T-cell (primary cell): ENCODE results near the gene PICK1. TPM values are rescaled to one million over a fixed set of nuclear protein-coding genes. Genes with fewer than 3 reads are reported as not detected.

ENCODE experiments used
- ATAC-seq, 4 experiments: fragments of 200-7000 bp in 3 of 4; fragments of 150-1000 bp in 1 of 4; cut with Tn5 transposase; replicated peaks in 1 of 4; 1 replicate in 3 of 4; 2 replicates in 1 of 4; pipeline ENCODE4 v1.10.0; 2021; ENCODE audit warnings: moderate library complexity in 3 of 4, mild to moderate bottlenecking in 2 of 4, moderate number of reproducible peaks in 1 of 4
- CTCF ChIA-PET, 2 donors: fragments of 300-600 bp; sonication (Branson Sonifier 250); formaldehyde crosslinking; loops; one replicate each; lab custom pipeline; 2022; ENCODE audit warnings: antibody characterized with exemption in 2 of 2; lab: Charles Lee
- POLR2A ChIA-PET, 2 donors: fragments of 300-600 bp; sonication (Branson Sonifier 250); formaldehyde crosslinking; loops; one replicate each; lab custom pipeline; 2022; ENCODE audit warnings: antibody characterized with exemption in 2 of 2; lab: Charles Lee
- DNase-seq, 35 experiments: peaks; one replicate each; pipeline versions ENCODE4 v3.0.0 to v3.0.0-alpha.2; 2013 to 2023
- H3K27ac ChIP-seq: one replicate; pipeline ENCODE4 v1.5.1; 2013; ENCODE audit warnings: low read length
- H3K27me3 ChIP-seq, 2 experiments: replicated peaks in 1 of 2; 1 replicate in 1 of 2; 2 replicates in 1 of 2; pipeline versions ENCODE4 v1.6.1 to v1.7.0; 2013; ENCODE audit warnings: low read length in 1 of 2, mixed read lengths in 1 of 2; ENCODE audit not compliant: control insufficient read depth in 2 of 2, insufficient read depth in 2 of 2; ENCODE audit errors: extremely low read depth in 1 of 2
- H3K36me3 ChIP-seq, 2 donors: 1 replicate in 1 of 2; 2 replicates in 1 of 2; pipeline versions ENCODE4 v1.6.1 to v1.7.0; 2013; ENCODE audit warnings: low read length in 1 of 2; ENCODE audit not compliant: control insufficient read depth in 2 of 2, insufficient read depth in 1 of 2; ENCODE audit errors: extremely low read depth in 1 of 2
- H3K4me1 ChIP-seq, 2 experiments: 1 replicate in 1 of 2; 2 replicates in 1 of 2; pipeline versions ENCODE4 v1.6.1 to v1.7.0; 2013; ENCODE audit warnings: low read length in 2 of 2, mixed read lengths in 1 of 2; ENCODE audit not compliant: insufficient read depth in 2 of 2, control insufficient read depth in 1 of 2; ENCODE audit errors: extremely low read depth in 1 of 2
- H3K4me3 ChIP-seq, 2 donors: 1 replicate in 1 of 2; 2 replicates in 1 of 2; pipeline versions ENCODE4 v1.5.1 to v1.7.0; 2013; ENCODE audit warnings: mild to moderate bottlenecking in 2 of 2, low read length in 1 of 2, moderate library complexity in 1 of 2; ENCODE audit not compliant: control insufficient read depth in 1 of 2; ENCODE audit errors: extremely low read depth in 1 of 2
- H3K9me3 ChIP-seq: 2 replicates; pipeline ENCODE4 v1.7.0; 2013
- H3K27ac Mint-ChIP-seq, 2 donors: one replicate each; pipeline ENCODE4 v1.8.0; 2020 to 2021; ENCODE audit warnings: mild to moderate bottlenecking in 2 of 2, mixed read lengths in 2 of 2
- H3K27me3 Mint-ChIP-seq, 2 donors: one replicate each; pipeline ENCODE4 v1.8.0; 2021 to 2022; ENCODE audit warnings: mixed read lengths in 2 of 2
- H3K36me3 Mint-ChIP-seq: one replicate; pipeline ENCODE4 v1.8.0; 2021; ENCODE audit warnings: mixed read lengths
- H3K4me1 Mint-ChIP-seq, 3 donors: one replicate each; pipeline ENCODE4 v1.8.0; 2020 to 2022; ENCODE audit warnings: mixed read lengths in 3 of 3, mild to moderate bottlenecking in 1 of 3
- H3K4me3 Mint-ChIP-seq, 3 donors: one replicate each; pipeline ENCODE4 v1.8.0; 2020 to 2022; ENCODE audit warnings: mild to moderate bottlenecking in 3 of 3, mixed read lengths in 3 of 3, moderate library complexity in 3 of 3
- H3K9me3 Mint-ChIP-seq, 3 donors: one replicate each; pipeline ENCODE4 v1.8.0; 2020 to 2022; ENCODE audit warnings: mixed read lengths in 3 of 3
- WGBS: methylation state at CpG from one replicate; pipeline ENCODE4 v1.1.5; 2013; ENCODE audit warnings: missing lambda C conversion rate; ENCODE audit not compliant: insufficient coverage; 5-methylcytosine and 5-hydroxymethylcytosine counted together
- total RNA-seq, 35 experiments: library from RNA in 6 of 35; stranded (reverse) in 6 of 35; fragments of 120-200 nt in 1 of 35; gene quantifications; one replicate each; pipeline versions ENCODE4 v1.2.1 to v1.2.4 and lab custom pipeline; 2013 to 2026

PICK1 gene
- total RNA-seq, 5 donors from 2014 or later (not counting 1 experiment from before 2014, with no cell fraction given) = 26.4 to 32.0 (median 27.7) TPM

- Mint-ChIP-seq H3K27me3 (no peaks in the 10 kb centered on the region), H3K9me3 (no peaks in the 10 kb centered on the region), H3K36me3 (peaks cover 3% of the 10 kb centered on the region), H3K4me1 (no peaks in the 10 kb centered on the region), H3K4me3 (no peak overlapping the region), H3K27ac (no peak overlapping the region)
- Histone ChIP-seq H3K27ac (no peak overlapping the region), H3K4me1 (peaks cover 0 to 5% of the 10 kb centered on the region in 2 experiments), H3K36me3 (no peaks in the 10 kb centered on the region), H3K4me3 (no peak overlapping the region), H3K27me3 (peaks cover 0 to 6% of the 10 kb centered on the region in 2 experiments), H3K9me3 (no peaks in the 10 kb centered on the region)
- CTCF ChIA-PET = no interaction called here
- WGBS = 88% methylated on average over 7 of the region's 22 CpGs
- ATAC-seq = no peak
- POLR2A ChIA-PET = no interaction called here
- no peak for DNase-seq
These were observed 30.8 kb upstream of the PICK1 start for GRCh38 chr22:38026130-38027111.

GRCh38 chr22:38027487-38027886 lies 29.7 kb upstream of the PICK1 start:
- Mint-ChIP-seq H3K27ac (no peak overlapping the region), H3K4me1 (no peaks in the 10 kb centered on the region), H3K36me3 (peaks cover 3% of the 10 kb centered on the region), H3K4me3 (no peak overlapping the region), H3K9me3 (no peaks in the 10 kb centered on the region), H3K27me3 (no peaks in the 10 kb centered on the region)
- Histone ChIP-seq H3K9me3 (no peaks in the 10 kb centered on the region), H3K27ac (no peak overlapping the region), H3K27me3 (peaks cover 0 to 6% of the 10 kb centered on the region in 2 experiments), H3K4me1 (peaks cover 0 to 5% of the 10 kb centered on the region in 2 experiments), H3K36me3 (no peaks in the 10 kb centered on the region), H3K4me3 (no peak overlapping the region)
- ATAC-seq (no peak), DNase-seq (no peak)
- ChIA-PET POLR2A (no interaction called here), CTCF (no interaction called here)
- WGBS = 92% methylated on average over 9 of the region's 9 CpGs

- Mint-ChIP-seq H3K9me3 (no peaks in the 10 kb centered on the region), H3K36me3 (peaks cover 3% of the 10 kb centered on the region), H3K27me3 (no peaks in the 10 kb centered on the region), H3K4me3 (no peak overlapping the region), H3K27ac (no peak overlapping the region), H3K4me1 (no peaks in the 10 kb centered on the region)
- CTCF ChIA-PET = interaction anchor here in 1 of 2 donors (0.5 kb wide), 1 partner anchor 103 kb away, joined by 13 read pairs; no protein-coding TSS in a partner anchor
- 85% methylated on average over 14 of the region's 15 CpGs for WGBS
- no peaks in the 10 kb centered on the region for H3K36me3 ChIP-seq
- no peak for DNase-seq
- H3K27me3 ChIP-seq = peaks cover 0 to 8% of the 10 kb centered on the region in 2 experiments
- POLR2A ChIA-PET = no interaction called here
- no peak overlapping the region for H3K4me3 ChIP-seq
- no peak for ATAC-seq
- no peaks in the 10 kb centered on the region for H3K9me3 ChIP-seq
- H3K4me1 ChIP-seq = peaks cover 0 to 5% of the 10 kb centered on the region in 2 experiments
- no peak overlapping the region for H3K27ac ChIP-seq
These were observed 28.7 kb upstream of the PICK1 start for GRCh38 chr22:38028344-38029130.

- H3K27ac Mint-ChIP-seq = no peak overlapping the region
- POLR2A ChIA-PET = no interaction called here
- peaks cover 3% of the 10 kb centered on the region for H3K36me3 Mint-ChIP-seq
- Histone ChIP-seq H3K4me1 (peaks cover 0 to 5% of the 10 kb centered on the region in 2 experiments), H3K36me3 (no peaks in the 10 kb centered on the region), H3K27me3 (peaks cover 0 to 8% of the 10 kb centered on the region in 2 experiments), H3K4me3 (no peak overlapping the region), H3K9me3 (no peaks in the 10 kb centered on the region), H3K27ac (no peak overlapping the region)
- ATAC-seq = no peak
- H3K9me3 Mint-ChIP-seq = no peaks in the 10 kb centered on the region
- no peak for DNase-seq
- CTCF ChIA-PET = no interaction called here
- H3K4me3 Mint-ChIP-seq = no peak overlapping the region
- H3K27me3 Mint-ChIP-seq = no peaks in the 10 kb centered on the region
- H3K4me1 Mint-ChIP-seq = no peaks in the 10 kb centered on the region
These were observed 27.8 kb upstream of the PICK1 start for GRCh38 chr22:38029370-38029769.

- Histone ChIP-seq H3K36me3 (no peaks in the 10 kb centered on the region), H3K27ac (no peak overlapping the region), H3K4me1 (peaks cover 0 to 5% of the 10 kb centered on the region in 2 experiments), H3K9me3 (no peaks in the 10 kb centered on the region), H3K4me3 (no peak overlapping the region), H3K27me3 (peaks cover 0 to 7% of the 10 kb centered on the region in 2 experiments)
- no peaks in the 10 kb centered on the region for H3K27me3 Mint-ChIP-seq
- no peaks in the 10 kb centered on the region for H3K4me1 Mint-ChIP-seq
- DNase-seq (no peak), ATAC-seq (no peak)
- CTCF ChIA-PET = no interaction called here
- H3K27ac Mint-ChIP-seq = no peak overlapping the region
- H3K36me3 Mint-ChIP-seq = peaks cover 3% of the 10 kb centered on the region
- WGBS = 67% methylated on average over 5 of the region's 5 CpGs
- H3K9me3 Mint-ChIP-seq = no peaks in the 10 kb centered on the region
- POLR2A ChIA-PET = no interaction called here
- H3K4me3 Mint-ChIP-seq = no peak overlapping the region
These were observed 27.3 kb upstream of the PICK1 start for GRCh38 chr22:38029901-38030300.

- H3K36me3 ChIP-seq = no peaks in the 10 kb centered on the region
- Mint-ChIP-seq H3K4me3 (no peak overlapping the region), H3K27ac (no peak overlapping the region), H3K4me1 (no peaks in the 10 kb centered on the region), H3K27me3 (no peaks in the 10 kb centered on the region), H3K36me3 (no peaks in the 10 kb centered on the region), H3K9me3 (no peaks in the 10 kb centered on the region)
- peaks cover 0 to 5% of the 10 kb centered on the region in 2 experiments for H3K27me3 ChIP-seq
- H3K9me3 ChIP-seq = no peaks in the 10 kb centered on the region
- H3K4me3 ChIP-seq = no peak overlapping the region
- POLR2A ChIA-PET = no interaction called here
- no peak overlapping the region for H3K27ac ChIP-seq
- DNase-seq (no peak), ATAC-seq (no peak)
- CTCF ChIA-PET = no interaction called here
- H3K4me1 ChIP-seq = peaks cover 0 to 5% of the 10 kb centered on the region in 2 experiments
- WGBS = 90% methylated on average over 10 of the region's 16 CpGs
These were observed 26.7 kb upstream of the PICK1 start for GRCh38 chr22:38030311-38031133.
